ENCODE data around the gene AKR1B1.

The AKR1B1 gene

GRCh38 chr7:134465491-134465890 is 6.6 kb upstream of the AKR1B1 start:
- no peaks in the 10 kb centered on the region for H3K79me2 ChIP-seq (ENCODE audit: insufficient read depth, low read length)
- H4K20me1 ChIP-seq (ENCODE audit: insufficient read depth, low read length): no peaks in the 10 kb centered on the region
- H3K4me3 ChIP-seq (ENCODE audit: low read depth, low read length, poor library complexity, severe bottlenecking): no peak overlapping the region
- H3K9me3 ChIP-seq (ENCODE audit: low read length): peaks cover 3% of the 10 kb centered on the region; the same call in 1 of the 2 replicates
- TF ChIP-seq EZH2 (IDR thresholded peaks at IDR 0.05; ENCODE audit: borderline replicate concordance, low read length): no peak
- TF ChIP-seq CTCF (IDR thresholded peaks at IDR 0.05; ENCODE audit: low read length): no peak
- H3K27ac ChIP-seq (ENCODE audit: low read depth, low read length, poor library complexity, severe bottlenecking): no peak overlapping the region
- no peaks in the 10 kb centered on the region for H3F3A ChIP-seq (ENCODE audit: insufficient read depth, low read length)
- H3K27me3 ChIP-seq (ENCODE audit: insufficient read depth, low read length): no peaks in the 10 kb centered on the region
- no peak overlapping the region for H3K9ac ChIP-seq (ENCODE audit: low read length)
- H3K4me2 ChIP-seq (ENCODE audit: low read length): no peak overlapping the region
- H3K4me1 ChIP-seq (ENCODE audit: insufficient read depth, low read length, severe bottlenecking): no peaks in the 10 kb centered on the region
- H3K36me3 ChIP-seq (ENCODE audit: insufficient read depth, low read length): no peaks in the 10 kb centered on the region
- H3K9me2 ChIP-seq (ENCODE audit: low read depth, low read length): no peaks in the 10 kb centered on the region
- H2AFZ ChIP-seq (ENCODE audit: low read length): no peak overlapping the region

GRCh38 chr7:134464496-134464895 is 5.6 kb upstream of the AKR1B1 start:
- Histone ChIP-seq H3K27ac (ENCODE audit: low read depth, low read length, poor library complexity, severe bottlenecking) (no peak overlapping the region), H3K9me2 (ENCODE audit: low read depth, low read length) (no peaks in the 10 kb centered on the region), H3K27me3 (ENCODE audit: insufficient read depth, low read length) (no peaks in the 10 kb centered on the region), H3K9ac (ENCODE audit: low read length) (no peak overlapping the region), H3F3A (ENCODE audit: insufficient read depth, low read length) (no peaks in the 10 kb centered on the region), H3K79me2 (ENCODE audit: insufficient read depth, low read length) (no peaks in the 10 kb centered on the region), H2AFZ (ENCODE audit: low read length) (no peak overlapping the region), H3K36me3 (ENCODE audit: insufficient read depth, low read length) (no peaks in the 10 kb centered on the region), H3K4me2 (ENCODE audit: low read length) (no peak overlapping the region), H3K4me1 (ENCODE audit: insufficient read depth, low read length, severe bottlenecking) (peaks cover 5% of the 10 kb centered on the region), H3K9me3 (ENCODE audit: low read length) (peaks cover 3% of the 10 kb centered on the region; the same call in 1 of the 2 replicates), H4K20me1 (ENCODE audit: insufficient read depth, low read length) (no peaks in the 10 kb centered on the region), H3K4me3 (ENCODE audit: low read depth, low read length, poor library complexity, severe bottlenecking) (no peak overlapping the region)
- no peak for TF ChIP-seq EZH2 (IDR thresholded peaks at IDR 0.05; ENCODE audit: borderline replicate concordance, low read length)
- TF ChIP-seq CTCF (IDR thresholded peaks at IDR 0.05; ENCODE audit: low read length): no peak

- Histone ChIP-seq H3F3A (ENCODE audit: insufficient read depth, low read length) (no peaks in the 10 kb centered on the region), H3K4me1 (ENCODE audit: insufficient read depth, low read length, severe bottlenecking) (peaks cover 9% of the 10 kb centered on the region), H3K4me3 (ENCODE audit: low read depth, low read length, poor library complexity, severe bottlenecking) (no peak overlapping the region), H3K9me3 (ENCODE audit: low read length) (peaks cover 3% of the 10 kb centered on the region; the same call in 1 of the 2 replicates), H4K20me1 (ENCODE audit: insufficient read depth, low read length) (no peaks in the 10 kb centered on the region), H3K36me3 (ENCODE audit: insufficient read depth, low read length) (no peaks in the 10 kb centered on the region), H3K4me2 (ENCODE audit: low read length) (no peak overlapping the region), H3K9me2 (ENCODE audit: low read depth, low read length) (no peaks in the 10 kb centered on the region), H2AFZ (ENCODE audit: low read length) (no peak overlapping the region), H3K79me2 (ENCODE audit: insufficient read depth, low read length) (no peaks in the 10 kb centered on the region), H3K9ac (ENCODE audit: low read length) (no peak overlapping the region), H3K27me3 (ENCODE audit: insufficient read depth, low read length) (no peaks in the 10 kb centered on the region), H3K27ac (ENCODE audit: low read depth, low read length, poor library complexity, severe bottlenecking) (no peak overlapping the region)
- no peak for TF ChIP-seq EZH2 (IDR thresholded peaks at IDR 0.05; ENCODE audit: borderline replicate concordance, low read length)
- no peak for TF ChIP-seq CTCF (IDR thresholded peaks at IDR 0.05; ENCODE audit: low read length)
These were observed 4.9 kb upstream of the AKR1B1 start for GRCh38 chr7:134463751-134464150.
